Measurements from ENCODE around the gene PCK2. TPM values are rescaled to one million over a fixed set of nuclear protein-coding genes. Genes with fewer than 3 reads are reported as not detected.

Gene PCK2
- polyA plus RNA-seq, 1 donor from 2014 or later = 1.2 TPM

GRCh38 chr14:24143511-24143910 is 49.4 kb downstream of the PCK2 start:
- Histone ChIP-seq H3F3A (ENCODE audit: insufficient read depth, low read length, poor library complexity, severe bottlenecking) (peaks cover 11% of the 10 kb centered on the region), H3K9me3 (ENCODE audit: low read length) (no peaks in the 10 kb centered on the region), H3K4me2 (ENCODE audit: low read length) (no peak overlapping the region), H3K36me3 (ENCODE audit: insufficient read depth, low read length) (no peaks in the 10 kb centered on the region), H3K27me3 (ENCODE audit: insufficient read depth, low read depth, low read length) (no peaks in the 10 kb centered on the region), H3K4me3 (ENCODE audit: low read length) (no peak overlapping the region), H3K9ac (ENCODE audit: low read length) (no peak overlapping the region), H3K9me2 (ENCODE audit: insufficient read depth, low read length) (no peaks in the 10 kb centered on the region), H2AFZ (ENCODE audit: low read depth, low read length) (no peak overlapping the region), H3K79me2 (replicated peaks; ENCODE audit: insufficient read depth, low read length) (peaks cover 19% of the 10 kb centered on the region), H3K27ac (ENCODE audit: low read length) (no peak overlapping the region), H4K20me1 (ENCODE audit: insufficient read depth) (no peaks in the 10 kb centered on the region)
- TF ChIP-seq CTCF (IDR thresholded peaks at IDR 0.05; ENCODE audit: poor library complexity, severe bottlenecking) (no peak), RAD21 (conservative IDR thresholded peaks at IDR 0.05) (no peak), POLR2AphosphoS5 (IDR thresholded peaks at IDR 0.05) (no peak), EZH2 (IDR thresholded peaks at IDR 0.05; ENCODE audit: borderline replicate concordance, insufficient read depth, low read length, poor library complexity, severe bottlenecking) (no peak), EP300 (conservative IDR thresholded peaks at IDR 0.05; ENCODE audit: poor library complexity, severe bottlenecking) (no peak), TAF1 (IDR thresholded peaks at IDR 0.05; ENCODE audit: low read depth) (no peak), SMC3 (conservative IDR thresholded peaks at IDR 0.05; ENCODE audit: poor library complexity) (no peak), MXI1 (conservative IDR thresholded peaks at IDR 0.05; ENCODE audit: poor library complexity, severe bottlenecking) (no peak), REST (IDR thresholded peaks at IDR 0.05; ENCODE audit: borderline replicate concordance) (no peak)

GRCh38 chr14:24144451-24144850 is 50.3 kb downstream of the PCK2 start:
- no peak overlapping the region for H3K4me3 ChIP-seq (ENCODE audit: low read length)
- H3K27ac ChIP-seq (ENCODE audit: low read length) = no peak overlapping the region
- H3K9me2 ChIP-seq (ENCODE audit: insufficient read depth, low read length) = no peaks in the 10 kb centered on the region
- H3K9ac ChIP-seq (ENCODE audit: low read length) = no peak overlapping the region
- H2AFZ ChIP-seq (ENCODE audit: low read depth, low read length) = no peak overlapping the region
- peaks cover 11% of the 10 kb centered on the region for H3F3A ChIP-seq (ENCODE audit: insufficient read depth, low read length, poor library complexity, severe bottlenecking)
- H3K79me2 ChIP-seq (replicated peaks; ENCODE audit: insufficient read depth, low read length) = peaks cover 13% of the 10 kb centered on the region
- no peaks in the 10 kb centered on the region for H3K36me3 ChIP-seq (ENCODE audit: insufficient read depth, low read length)
- no peak overlapping the region for H3K4me2 ChIP-seq (ENCODE audit: low read length)
- no peaks in the 10 kb centered on the region for H4K20me1 ChIP-seq (ENCODE audit: insufficient read depth)
- no peaks in the 10 kb centered on the region for H3K27me3 ChIP-seq (ENCODE audit: insufficient read depth, low read depth, low read length)
- no peaks in the 10 kb centered on the region for H3K9me3 ChIP-seq (ENCODE audit: low read length)
- TF ChIP-seq RAD21 (conservative IDR thresholded peaks at IDR 0.05) = no peak
- TF ChIP-seq REST (IDR thresholded peaks at IDR 0.05; ENCODE audit: borderline replicate concordance) = no peak
- TF ChIP-seq SMC3 (conservative IDR thresholded peaks at IDR 0.05; ENCODE audit: poor library complexity) = no peak
- TF ChIP-seq MXI1 (conservative IDR thresholded peaks at IDR 0.05; ENCODE audit: poor library complexity, severe bottlenecking) = no peak
- TF ChIP-seq EZH2 (IDR thresholded peaks at IDR 0.05; ENCODE audit: borderline replicate concordance, insufficient read depth, low read length, poor library complexity, severe bottlenecking) = no peak
- TF ChIP-seq POLR2AphosphoS5 (IDR thresholded peaks at IDR 0.05) = no peak
- TF ChIP-seq CTCF (IDR thresholded peaks at IDR 0.05; ENCODE audit: poor library complexity, severe bottlenecking) = no peak
- no peak for TF ChIP-seq EP300 (conservative IDR thresholded peaks at IDR 0.05; ENCODE audit: poor library complexity, severe bottlenecking)

Data from neural cell (in vitro differentiated cells).